ENCODE results near the gene SCARB2. TPM values are rescaled to one million over a fixed set of nuclear protein-coding genes. Genes with fewer than 3 reads are reported as not detected.

SCARB2 gene
- total and polyA plus RNA-seq, 4 donors, result 58.2 to 136 (median 73.7) TPM

GRCh38 chr4:76208005-76208765, 5.4 kb downstream of the SCARB2 start:
- WGBS, result 16% methylated on average over 9 of the region's 9 CpGs
- Histone ChIP-seq H3K9ac (ENCODE audit: low read depth in 1 of 2, low read length in 2 of 2) (peak overlapping the region; percentile 57 to 74), H3K27ac (ENCODE audit: low read depth in 1 of 2, low read length in 2 of 2) (peak overlapping the region; percentile 87 to 88), H3K36me3 (ENCODE audit: control insufficient read depth in 4 of 4, insufficient read depth in 3 of 4, low read depth in 1 of 4, low read length in 3 of 4) (no peaks in the 10 kb centered on the region), H3K4me3 (ENCODE audit: low read depth in 1 of 3, low read length in 3 of 3) (peak overlapping the region in 1 of 3 donors; percentile 14), H3K27me3 (ENCODE audit: control insufficient read depth in 4 of 4, insufficient read depth in 4 of 4, low read length in 3 of 4) (no peaks in the 10 kb centered on the region), H3K9me3 (ENCODE audit: control insufficient read depth in 4 of 4, low read length in 3 of 4) (no peaks in the 10 kb centered on the region), H3K4me1 (ENCODE audit: control insufficient read depth in 4 of 4, insufficient read depth in 4 of 4, low read length in 3 of 4) (peaks cover 4 to 81% (median 64%) of the 10 kb centered on the region in 4 donors)
- DNase-seq (ENCODE audit: low spot score), result peak; percentile 56
- TF ChIP-seq NR2F2 (IDR thresholded peaks at IDR 0.05) (peak; percentile 97), HNF4G (IDR thresholded peaks at IDR 0.05) (no peak), FOXA2 (IDR thresholded peaks at IDR 0.05) (peak; percentile 98), HNF4A (conservative IDR thresholded peaks at IDR 0.05) (peak; percentile 73 to 83), RXRA (IDR thresholded peaks at IDR 0.05) (peak; percentile 90 to 93), RAD21 (IDR thresholded peaks at IDR 0.05) (peak; percentile 52 to 72), SP1 (IDR thresholded peaks at IDR 0.05) (peak; percentile 91), FOXA1 (IDR thresholded peaks at IDR 0.05) (peak; percentile 96), GABPA (IDR thresholded peaks at IDR 0.05 in 1 of 2, conservative IDR thresholded peaks at IDR 0.05 in 1 of 2) (peak in 1 of 2 donors; percentile 60), TAF1 (conservative IDR thresholded peaks at IDR 0.05) (peak; percentile 49), ATF3 (IDR thresholded peaks at IDR 0.05) (peak; percentile 74), EGR1 (IDR thresholded peaks at IDR 0.05; ENCODE audit: low read depth in 2 of 2) (peak; percentile 75 to 90), CTCF (IDR thresholded peaks at IDR 0.05; ENCODE audit: low read depth, low read length, missing input control) (no peak), JUND (IDR thresholded peaks at IDR 0.05) (peak; percentile 75 to 86), ZBTB33 (IDR thresholded peaks at IDR 0.05) (peak; percentile 55), MAX (IDR thresholded peaks at IDR 0.05) (peak; percentile 96), YY1 (IDR thresholded peaks at IDR 0.05) (peak; percentile 78), REST (IDR thresholded peaks at IDR 0.05) (peak; percentile 78)

Measured in liver (tissue), 9 donors.